Spleen (tissue), 11 donors: Measurements from ENCODE around the gene ANXA8. TPM values are rescaled to one million over a fixed set of nuclear protein-coding genes. Genes with fewer than 3 reads are reported as not detected.

Experiments
- DNase-seq: peaks from one replicate; pipeline ENCODE4 v3.0.0-alpha.2; 2020
- H3K27ac ChIP-seq, 8 donors: fragments of 200-600 bp; sonication (generic) in 7 of 8; 1 replicate in 4 of 8; 2 replicates in 4 of 8; pipeline versions ENCODE4 v1.5.0 to v1.8.0; 2016 to 2021; ENCODE audit warnings: inconsistent platforms in 4 of 8, mild to moderate bottlenecking in 4 of 8, moderate library complexity in 1 of 8
- H3K27me3 ChIP-seq, 7 donors: fragments of 200-600 bp; sonication (generic) in 6 of 7; replicated peaks in 1 of 7; 1 replicate in 4 of 7; 2 replicates in 3 of 7; pipeline versions ENCODE4 v1.5.0 to v1.8.0; 2016 to 2021; ENCODE audit warnings: inconsistent platforms in 3 of 7, mild to moderate bottlenecking in 1 of 7
- H3K36me3 ChIP-seq, 6 donors: fragments of 200-600 bp; sonication (generic) in 5 of 6; 1 replicate in 4 of 6; 2 replicates in 2 of 6; pipeline versions ENCODE4 v1.5.0 to v1.8.0; 2016 to 2021; ENCODE audit warnings: inconsistent platforms in 2 of 6
- H3K4me1 ChIP-seq, 6 donors: fragments of 200-600 bp; sonication (generic) in 5 of 6; 1 replicate in 3 of 6; 2 replicates in 3 of 6; pipeline versions ENCODE4 v1.5.0 to v1.8.0; 2016 to 2021; ENCODE audit warnings: inconsistent platforms in 3 of 6
- H3K4me3 ChIP-seq, 8 donors: fragments of 200-600 bp; sonication (generic) in 7 of 8; 1 replicate in 4 of 8; 2 replicates in 4 of 8; pipeline versions ENCODE4 v1.5.0 to v1.8.0; 2016 to 2021; ENCODE audit warnings: inconsistent platforms in 4 of 8, mild to moderate bottlenecking in 4 of 8, moderate library complexity in 2 of 8
- H3K9me3 ChIP-seq, 8 donors: fragments of 200-600 bp; sonication (generic) in 7 of 8; 1 replicate in 4 of 8; 2 replicates in 4 of 8; pipeline versions ENCODE4 v1.5.0 to v1.8.0; 2016 to 2021; ENCODE audit warnings: inconsistent platforms in 4 of 8
- CTCF ChIP-seq, 11 experiments: fragments of 200-600 bp in 7 of 11; fragments of 450-650 bp in 4 of 11; sonication (generic) in 4 of 11; IDR thresholded peaks in 8 of 11; conservative IDR thresholded peaks in 3 of 11; 1 replicate in 7 of 11; 2 replicates in 4 of 11; pipeline versions ENCODE4 v1.4.0 to v1.8.0; 2016 to 2021; ENCODE audit warnings: antibody characterized with exemption in 11 of 11, inconsistent platforms in 4 of 11, mild to moderate bottlenecking in 1 of 11
- POLR2A ChIP-seq, 3 donors: fragments of 450-650 bp; IDR thresholded peaks; one replicate each; pipeline ENCODE4 v1.5.1; 2017; ENCODE audit warnings: antibody characterized with exemption in 3 of 3, mild to moderate bottlenecking in 1 of 3
- POLR2AphosphoS5 ChIP-seq, 3 donors: sonication (generic); formaldehyde crosslinking; IDR thresholded peaks; one replicate each; pipeline ENCODE4 v1.5.1; 2017; ENCODE audit warnings: antibody characterized with exemption in 3 of 3
- WGBS, 5 donors: extraction: QIAGEN DNeasy Blood & Tissue Kit in 3 of 5; methylation state at CpG; one replicate each; pipeline versions ENCODE4 v1.1.5 to v1.1.7; 2013 to 2018; 5-methylcytosine and 5-hydroxymethylcytosine counted together
- intact Hi-C: fragments of 100-400 bp; cut with DNase I; formaldehyde crosslinking; loops from one replicate; pipeline ENCODE4 v1.15.0; 2023; ENCODE audit warnings: low total_unique reads
- polyA plus RNA-seq, 3 donors: library from polyadenylated mRNA; stranded (reverse); fragments of 200-250 nt; gene quantifications; one replicate each; pipeline ENCODE4 v1.2.1, GENCODE V29; 2013
- total RNA-seq, 7 donors: library from RNA; depleted of rRNA in 3 of 7; stranded (reverse); fragments of >200 nt in 3 of 7; fragmentation: NEBNext Ultra II Directional in 4 of 7; extraction: Animal tissue kit (Norgen Biotek cat#: 25700) in 4 of 7; gene quantifications; one replicate each; pipeline versions ENCODE4 v1.1.0 to v1.2.1, GENCODE V29; 2016 to 2021
- donor health status: healthy with polysubstance abuse.
- donor health status: DM: no; HTN: no; CAD: no; lungs with moderate emphysema.
- donor health status: DM: no; HTN: no; CAD: no.
- donor health status: Bipolar disorder and iron deficiency.
- donor health status: healthy.
- donor health status: DM: no; HTN: no; CAD: no.
- donor health status: DM: yes; HTN: yes; CAD: no.

ANXA8 gene
- total and polyA plus RNA-seq, 10 donors = 0.04 to 0.32 (median 0.20) TPM; not detected in 6

GRCh38 chr10:47444047-47444446, 39.9 kb downstream of the ANXA8 start:
- TF ChIP-seq POLR2AphosphoS5 (IDR thresholded peaks at IDR 0.05) (no peak), CTCF (IDR thresholded peaks at IDR 0.05 in 8 of 11, conservative IDR thresholded peaks at IDR 0.05 in 3 of 11) (no peak), POLR2A (IDR thresholded peaks at IDR 0.05) (no peak)
- intact Hi-C loops = no loop called here
- no peaks in the 10 kb centered on the region for H3K36me3 ChIP-seq
- peaks cover 0 to 30% (median 0%) of the 10 kb centered on the region in 7 donors for H3K27me3 ChIP-seq
- no peak overlapping the region for H3K4me3 ChIP-seq
- H3K9me3 ChIP-seq = peaks cover 0 to 35% (median 26%) of the 10 kb centered on the region in 8 donors
- no peak for DNase-seq
- 59 to 83% (median 73%) methylated on average over 2 of the region's 2 CpGs for WGBS, 5 donors
- no peaks in the 10 kb centered on the region for H3K4me1 ChIP-seq
- no peak overlapping the region for H3K27ac ChIP-seq

- Histone ChIP-seq H3K36me3 (no peaks in the 10 kb centered on the region), H3K4me1 (no peaks in the 10 kb centered on the region), H3K27me3 (peaks cover 0 to 34% (median 0%) of the 10 kb centered on the region in 7 donors), H3K27ac (no peak overlapping the region), H3K9me3 (peaks cover 0 to 41% (median 30%) of the 10 kb centered on the region in 8 donors), H3K4me3 (no peak overlapping the region)
- TF ChIP-seq CTCF (IDR thresholded peaks at IDR 0.05 in 8 of 11, conservative IDR thresholded peaks at IDR 0.05 in 3 of 11) = no peak
- TF ChIP-seq POLR2AphosphoS5 (IDR thresholded peaks at IDR 0.05) = no peak
- TF ChIP-seq POLR2A (IDR thresholded peaks at IDR 0.05) = no peak
- 66 to 89% (median 80%) methylated on average over 2 of the region's 2 CpGs for WGBS, 5 donors
- DNase-seq = no peak
- intact Hi-C loops = no loop called here
These were observed 40.8 kb downstream of the ANXA8 start for GRCh38 chr10:47443145-47443544.

- no peak for DNase-seq
- 68 to 85% (median 77%) methylated on average over 5 of the region's 5 CpGs for WGBS, 5 donors
- no peak for TF ChIP-seq POLR2AphosphoS5 (IDR thresholded peaks at IDR 0.05)
- TF ChIP-seq CTCF (IDR thresholded peaks at IDR 0.05 in 8 of 11, conservative IDR thresholded peaks at IDR 0.05 in 3 of 11) = no peak
- no peak for TF ChIP-seq POLR2A (IDR thresholded peaks at IDR 0.05)
- Histone ChIP-seq H3K4me3 (no peak overlapping the region), H3K4me1 (no peaks in the 10 kb centered on the region), H3K36me3 (no peaks in the 10 kb centered on the region), H3K27me3 (peaks cover 0 to 34% (median 0%) of the 10 kb centered on the region in 7 donors), H3K27ac (no peak overlapping the region), H3K9me3 (peaks cover 0 to 48% (median 38%) of the 10 kb centered on the region in 8 donors)
- intact Hi-C loops = no loop called here
These were observed 41.6 kb downstream of the ANXA8 start for GRCh38 chr10:47442351-47442750.

- peaks cover 0 to 34% (median 0%) of the 10 kb centered on the region in 7 donors for H3K27me3 ChIP-seq
- no peaks in the 10 kb centered on the region for H3K36me3 ChIP-seq
- WGBS, 5 donors = 54 to 69% (median 61%) methylated on average over 4 of the region's 4 CpGs
- peaks cover 0 to 48% (median 41%) of the 10 kb centered on the region in 8 donors for H3K9me3 ChIP-seq
- no peak for DNase-seq
- H3K27ac ChIP-seq = no peak overlapping the region
- intact Hi-C loops = no loop called here
- no peak for TF ChIP-seq POLR2AphosphoS5 (IDR thresholded peaks at IDR 0.05)
- TF ChIP-seq POLR2A (IDR thresholded peaks at IDR 0.05) = no peak
- TF ChIP-seq CTCF (IDR thresholded peaks at IDR 0.05 in 8 of 11, conservative IDR thresholded peaks at IDR 0.05 in 3 of 11) = no peak
- no peaks in the 10 kb centered on the region for H3K4me1 ChIP-seq
- no peak overlapping the region for H3K4me3 ChIP-seq
These were observed 42.0 kb downstream of the ANXA8 start for GRCh38 chr10:47441938-47442337.
